Ishikawa (cell line): Measurements from ENCODE around the gene LRP5.

Source experiments
- FOXM1 ChIP-seq: IDR thresholded peaks from 2 replicates; pipeline ENCODE4 v1.6.1; 2012; ENCODE audit warnings: low read depth, borderline replicate concordance
- MAX ChIP-seq: IDR thresholded peaks from 2 replicates; pipeline ENCODE4 v1.6.1; 2012
- TAF1 ChIP-seq: IDR thresholded peaks from 2 replicates; pipeline ENCODE4 v1.6.1; 2012; ENCODE audit warnings: low read depth, mild to moderate bottlenecking
- YY1 ChIP-seq: IDR thresholded peaks from 2 replicates; pipeline ENCODE4 v1.6.1; 2012; ENCODE audit warnings: low read depth
- ZBTB7A ChIP-seq: IDR thresholded peaks from 2 replicates; pipeline ENCODE4 v1.6.1; 2012; ENCODE audit warnings: low read depth
- TF ChIP-seq, protein P1 (sequence below): IDR thresholded peaks from 2 replicates; pipeline ENCODE4 v1.6.1; 2012; ENCODE audit warnings: low read depth, mild to moderate bottlenecking

DNA sequence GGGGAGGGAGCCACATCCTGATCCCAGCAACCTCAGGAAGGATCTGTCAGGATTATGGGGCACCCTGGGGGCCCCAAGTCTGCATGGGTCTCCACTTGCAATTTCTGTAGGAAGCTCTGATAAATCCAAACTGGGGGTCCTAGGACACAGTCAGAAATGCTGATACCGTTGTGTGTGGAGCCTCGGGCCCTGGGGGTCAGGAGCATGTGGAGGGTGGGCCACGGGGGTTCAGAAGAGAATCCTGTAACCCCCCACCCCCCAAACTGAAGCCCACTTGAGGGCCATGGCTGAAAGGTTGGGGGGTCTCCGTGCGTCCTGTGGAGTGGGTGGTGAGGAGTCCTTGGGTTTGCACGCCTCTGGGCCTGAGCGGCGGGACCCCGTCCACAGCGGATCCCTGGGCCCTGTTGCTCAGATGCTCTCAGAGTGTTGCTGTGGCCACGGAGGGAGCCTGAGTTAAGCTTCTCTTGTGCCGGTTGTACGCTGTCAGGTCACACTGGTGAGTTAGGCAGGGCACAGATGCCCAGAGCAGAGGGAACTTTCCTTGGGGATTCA lies 72.2 kb downstream of the LRP5 start:
- TF ChIP-seq YY1 (no peak), TAF1 (no peak), FOXM1 (no peak), ZBTB7A (no peak), MAX (no peak)
- TF ChIP-seq, protein P1, sequence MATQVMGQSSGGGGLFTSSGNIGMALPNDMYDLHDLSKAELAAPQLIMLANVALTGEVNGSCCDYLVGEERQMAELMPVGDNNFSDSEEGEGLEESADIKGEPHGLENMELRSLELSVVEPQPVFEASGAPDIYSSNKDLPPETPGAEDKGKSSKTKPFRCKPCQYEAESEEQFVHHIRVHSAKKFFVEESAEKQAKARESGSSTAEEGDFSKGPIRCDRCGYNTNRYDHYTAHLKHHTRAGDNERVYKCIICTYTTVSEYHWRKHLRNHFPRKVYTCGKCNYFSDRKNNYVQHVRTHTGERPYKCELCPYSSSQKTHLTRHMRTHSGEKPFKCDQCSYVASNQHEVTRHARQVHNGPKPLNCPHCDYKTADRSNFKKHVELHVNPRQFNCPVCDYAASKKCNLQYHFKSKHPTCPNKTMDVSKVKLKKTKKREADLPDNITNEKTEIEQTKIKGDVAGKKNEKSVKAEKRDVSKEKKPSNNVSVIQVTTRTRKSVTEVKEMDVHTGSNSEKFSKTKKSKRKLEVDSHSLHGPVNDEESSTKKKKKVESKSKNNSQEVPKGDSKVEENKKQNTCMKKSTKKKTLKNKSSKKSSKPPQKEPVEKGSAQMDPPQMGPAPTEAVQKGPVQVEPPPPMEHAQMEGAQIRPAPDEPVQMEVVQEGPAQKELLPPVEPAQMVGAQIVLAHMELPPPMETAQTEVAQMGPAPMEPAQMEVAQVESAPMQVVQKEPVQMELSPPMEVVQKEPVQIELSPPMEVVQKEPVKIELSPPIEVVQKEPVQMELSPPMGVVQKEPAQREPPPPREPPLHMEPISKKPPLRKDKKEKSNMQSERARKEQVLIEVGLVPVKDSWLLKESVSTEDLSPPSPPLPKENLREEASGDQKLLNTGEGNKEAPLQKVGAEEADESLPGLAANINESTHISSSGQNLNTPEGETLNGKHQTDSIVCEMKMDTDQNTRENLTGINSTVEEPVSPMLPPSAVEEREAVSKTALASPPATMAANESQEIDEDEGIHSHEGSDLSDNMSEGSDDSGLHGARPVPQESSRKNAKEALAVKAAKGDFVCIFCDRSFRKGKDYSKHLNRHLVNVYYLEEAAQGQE: no peak
